ENCODE data around the gene GRM4. TPM values are rescaled to one million over a fixed set of nuclear protein-coding genes. Genes with fewer than 3 reads are reported as not detected.

Gene GRM4
- total RNA-seq, 8 experiments from 2014 or later, result 0.56 to 4.3 (median 1.0) TPM

- WGBS, 10 experiments, result 100% methylated on average over 1 to 2 of the region's 5 CpGs; no CpG with 5 or more reads in 8 of the 10 experiments
- H3K27ac ChIP-seq, result no peak overlapping the region
- H3K4me3 ChIP-seq, result no peak overlapping the region
- peaks cover 12 to 19% of the 10 kb centered on the region in 2 donors for H3K4me1 ChIP-seq (replicated peaks in 1 of 2)
- no peak for ATAC-seq (replicated peaks in 6 of 8)
- in situ Hi-C loops (cut with MboI; ENCODE audit: low pct_unique_long_range_greater_than_20kb in 2 of 9, low sequenced_read_pairs in 9 of 9, unreplicated experiment in 9 of 9), result no loop called here
Observed at GRCh38 chr6:34000281-34000680, 145.6 kb downstream of the GRM4 start.

GRCh38 chr6:33999567-33999966 lies 146.3 kb downstream of the GRM4 start:
- 0 to 100% (median 85%) methylated on average over 1 to 4 of the region's 4 CpGs for WGBS, 10 experiments
- ATAC-seq (replicated peaks in 6 of 8), result no peak
- Histone ChIP-seq H3K4me1 (replicated peaks in 1 of 2) (peaks cover 16 to 21% of the 10 kb centered on the region in 2 donors), H3K4me3 (no peak overlapping the region), H3K27ac (no peak overlapping the region)
- in situ Hi-C loops (cut with MboI; ENCODE audit: low pct_unique_long_range_greater_than_20kb in 2 of 9, low sequenced_read_pairs in 9 of 9, unreplicated experiment in 9 of 9), result no loop called here

GRCh38 chr6:33998660-33999059 lies 147.2 kb downstream of the GRM4 start:
- ATAC-seq (replicated peaks in 6 of 8), result peak in 2 of 8 experiments; percentile 60 to 66
- Histone ChIP-seq H3K4me1 (replicated peaks in 1 of 2) (peaks cover 19 to 21% of the 10 kb centered on the region in 2 donors), H3K27ac (no peak overlapping the region), H3K4me3 (no peak overlapping the region)
- in situ Hi-C loops (cut with MboI; ENCODE audit: low pct_unique_long_range_greater_than_20kb in 2 of 9, low sequenced_read_pairs in 9 of 9, unreplicated experiment in 9 of 9), result no loop called here
- 15 to 100% (median 93%) methylated on average over 1 to 5 of the region's 5 CpGs; no CpG with 5 or more reads in 1 of the 10 experiments for WGBS, 10 experiments

- no peak overlapping the region for H3K4me3 ChIP-seq
- WGBS, 10 experiments, result 20 to 100% (median 92%) methylated on average over 1 of the region's 1 CpG; no CpG with 5 or more reads in 3 of the 10 experiments
- ATAC-seq (replicated peaks in 6 of 8), result no peak
- H3K27ac ChIP-seq, result no peak overlapping the region
- in situ Hi-C loops (cut with MboI; ENCODE audit: low pct_unique_long_range_greater_than_20kb in 2 of 9, low sequenced_read_pairs in 9 of 9, unreplicated experiment in 9 of 9), result no loop called here
- H3K4me1 ChIP-seq (replicated peaks in 1 of 2), result peaks cover 13 to 15% of the 10 kb centered on the region in 2 donors
Observed at GRCh38 chr6:33997265-33997664, 148.6 kb downstream of the GRM4 start.

- ATAC-seq (replicated peaks in 6 of 8), result peak in 1 of 8 experiments; percentile 46
- Histone ChIP-seq H3K4me1 (replicated peaks in 1 of 2) (peaks cover 8% of the 10 kb centered on the region in 2 donors), H3K27ac (no peak overlapping the region), H3K4me3 (no peak overlapping the region)
- in situ Hi-C loops (cut with MboI; ENCODE audit: low pct_unique_long_range_greater_than_20kb in 2 of 9, low sequenced_read_pairs in 9 of 9, unreplicated experiment in 9 of 9), result no loop called here
- WGBS, 10 experiments, result 0 to 100% (median 87%) methylated on average over 1 to 3 of the region's 5 CpGs; no CpG with 5 or more reads in 4 of the 10 experiments
Observed at GRCh38 chr6:33996120-33996475, 149.8 kb downstream of the GRM4 start.

- ATAC-seq (replicated peaks in 6 of 8), result no peak
- Histone ChIP-seq H3K4me3 (no peak overlapping the region), H3K4me1 (replicated peaks in 1 of 2) (peaks cover 8% of the 10 kb centered on the region in 2 donors), H3K27ac (no peak overlapping the region)
- in situ Hi-C loops (cut with MboI; ENCODE audit: low pct_unique_long_range_greater_than_20kb in 2 of 9, low sequenced_read_pairs in 9 of 9, unreplicated experiment in 9 of 9), result no loop called here
- WGBS, 10 experiments, result 19 to 77% (median 55%) methylated on average over 3 to 6 of the region's 9 CpGs
Observed at GRCh38 chr6:33995309-33996119, 150.4 kb downstream of the GRM4 start.

GRCh38 chr6:33994472-33995308 lies 151.2 kb downstream of the GRM4 start:
- H3K27ac ChIP-seq, result no peak overlapping the region
- 20 to 96% (median 56%) methylated on average over 1 to 7 of the region's 12 CpGs; no CpG with 5 or more reads in 3 of the 10 experiments for WGBS, 10 experiments

GRCh38 chr6:33993653-33994471 lies 152.0 kb downstream of the GRM4 start:
- Histone ChIP-seq H3K4me3 (no peak overlapping the region), H3K27ac (no peak overlapping the region), H3K4me1 (replicated peaks in 1 of 2) (peaks cover 8 to 10% of the 10 kb centered on the region in 2 donors)
- in situ Hi-C loops (cut with MboI; ENCODE audit: low pct_unique_long_range_greater_than_20kb in 2 of 9, low sequenced_read_pairs in 9 of 9, unreplicated experiment in 9 of 9), result no loop called here
- ATAC-seq (replicated peaks in 6 of 8), result no peak
- WGBS, 10 experiments, result 50 to 80% (median 63%) methylated on average over 1 to 14 of the region's 21 CpGs; no CpG with 5 or more reads in 4 of the 10 experiments

More at GRCh38 chr6:33994472-33995308, 151.2 kb downstream of the GRM4 start:
- peaks cover 8 to 10% of the 10 kb centered on the region in 2 donors for H3K4me1 ChIP-seq (replicated peaks in 1 of 2)
- H3K4me3 ChIP-seq, result no peak overlapping the region
- in situ Hi-C loops (cut with MboI; ENCODE audit: low pct_unique_long_range_greater_than_20kb in 2 of 9, low sequenced_read_pairs in 9 of 9, unreplicated experiment in 9 of 9), result no loop called here
- ATAC-seq (replicated peaks in 6 of 8), result peak in 4 of 8 experiments; percentile 22 to 71 (median 60)

- peak in 2 of 8 experiments; percentile 75 to 84 for ATAC-seq (replicated peaks in 6 of 8)
- H3K4me1 ChIP-seq (replicated peaks in 1 of 2), result peaks cover 15 to 16% of the 10 kb centered on the region in 2 donors
- H3K4me3 ChIP-seq, result no peak overlapping the region
- H3K27ac ChIP-seq, result no peak overlapping the region
- WGBS, 10 experiments, result 4 to 100% (median 93%) methylated on average over 1 to 5 of the region's 11 CpGs; no CpG with 5 or more reads in 7 of the 10 experiments
- in situ Hi-C loops (cut with MboI; ENCODE audit: low pct_unique_long_range_greater_than_20kb in 2 of 9, low sequenced_read_pairs in 9 of 9, unreplicated experiment in 9 of 9), result no loop called here
Observed at GRCh38 chr6:33993091-33993490, 152.8 kb downstream of the GRM4 start.

- Histone ChIP-seq H3K27ac (no peak overlapping the region), H3K4me1 (replicated peaks in 1 of 2) (peaks cover 24 to 25% of the 10 kb centered on the region in 2 donors), H3K4me3 (no peak overlapping the region)
- ATAC-seq (replicated peaks in 6 of 8), result no peak
- in situ Hi-C loops (cut with MboI; ENCODE audit: low pct_unique_long_range_greater_than_20kb in 2 of 9, low sequenced_read_pairs in 9 of 9, unreplicated experiment in 9 of 9), result no loop called here
- WGBS, 10 experiments, result 0 to 97% (median 92%) methylated on average over 1 to 12 of the region's 13 CpGs; no CpG with 5 or more reads in 1 of the 10 experiments
Observed at GRCh38 chr6:33992191-33992590, 153.7 kb downstream of the GRM4 start.

- ATAC-seq (replicated peaks in 6 of 8), result no peak
- Histone ChIP-seq H3K4me3 (no peak overlapping the region), H3K4me1 (replicated peaks in 1 of 2) (peaks cover 26 to 28% of the 10 kb centered on the region in 2 donors), H3K27ac (no peak overlapping the region)
- 74 to 97% (median 90%) methylated on average over 2 to 4 of the region's 4 CpGs; no CpG with 5 or more reads in 4 of the 10 experiments for WGBS, 10 experiments
- in situ Hi-C loops (cut with MboI; ENCODE audit: low pct_unique_long_range_greater_than_20kb in 2 of 9, low sequenced_read_pairs in 9 of 9, unreplicated experiment in 9 of 9), result no loop called here
Observed at GRCh38 chr6:33991610-33992009, 154.3 kb downstream of the GRM4 start.

- Histone ChIP-seq H3K4me1 (replicated peaks in 1 of 2) (peaks cover 27 to 32% of the 10 kb centered on the region in 2 donors), H3K4me3 (no peak overlapping the region), H3K27ac (no peak overlapping the region)
- 0 to 80% (median 48%) methylated on average over 1 to 4 of the region's 5 CpGs; no CpG with 5 or more reads in 6 of the 10 experiments for WGBS, 10 experiments
- in situ Hi-C loops (cut with MboI; ENCODE audit: low pct_unique_long_range_greater_than_20kb in 2 of 9, low sequenced_read_pairs in 9 of 9, unreplicated experiment in 9 of 9), result no loop called here
- ATAC-seq (replicated peaks in 6 of 8), result no peak
Observed at GRCh38 chr6:33990061-33990541, 155.8 kb downstream of the GRM4 start.
